ENCODE data around the gene FBLN7. TPM values are rescaled to one million over a fixed set of nuclear protein-coding genes. Genes with fewer than 3 reads are reported as not detected.
A peak's percentile ranks its signal among the peaks of the same experiment; 100 is the strongest.
"Not testable (repeated sequence)": the region's sequence is repeated elsewhere in the genome, so short reads cannot be mapped to it uniquely, and the experiment has no call there.

Gene FBLN7
- total RNA-seq, 1 donor from 2014 or later = 0.31 TPM

DNA sequence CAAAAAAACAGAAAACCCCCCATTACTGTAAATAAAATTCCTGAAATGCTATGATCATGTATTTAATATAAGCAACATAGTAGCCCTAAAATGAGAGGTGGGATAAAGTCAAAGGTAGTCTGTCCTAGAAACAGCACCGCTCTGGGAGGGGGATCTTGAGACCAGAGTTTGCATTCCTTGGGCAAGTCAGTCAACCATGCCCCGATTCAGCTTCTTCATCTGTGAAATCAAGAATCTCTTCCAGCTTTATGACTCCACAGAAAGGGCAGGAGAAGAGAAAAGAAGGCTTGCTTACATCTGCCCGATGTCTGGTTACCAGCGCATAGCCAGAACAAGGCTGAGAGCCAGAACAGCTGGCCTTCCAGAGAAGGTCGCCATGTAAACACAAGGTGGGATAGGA lies 2.1 kb upstream of the FBLN7 start:
- peaks cover 7% of the 10 kb centered on the region for H3K9me3 Mint-ChIP-seq
- intact Hi-C loops (cut with micrococcal nuclease) = no loop called here
- ATAC-seq (ENCODE audit: low read depth) = no peak
- no peak overlapping the region for H3K27ac Mint-ChIP-seq
- no peak overlapping the region for H3K4me3 Mint-ChIP-seq
- ChIA-PET CTCF (no interaction called here), POLR2A (no interaction called here)
- DNase-seq = no peak
- H3K4me1 Mint-ChIP-seq = peaks cover 11% of the 10 kb centered on the region
- H3K27me3 Mint-ChIP-seq = peaks cover 15% of the 10 kb centered on the region
- peaks cover 3% of the 10 kb centered on the region for H3K36me3 Mint-ChIP-seq (ENCODE audit: low read depth)
- TF ChIP-seq, protein P1, sequence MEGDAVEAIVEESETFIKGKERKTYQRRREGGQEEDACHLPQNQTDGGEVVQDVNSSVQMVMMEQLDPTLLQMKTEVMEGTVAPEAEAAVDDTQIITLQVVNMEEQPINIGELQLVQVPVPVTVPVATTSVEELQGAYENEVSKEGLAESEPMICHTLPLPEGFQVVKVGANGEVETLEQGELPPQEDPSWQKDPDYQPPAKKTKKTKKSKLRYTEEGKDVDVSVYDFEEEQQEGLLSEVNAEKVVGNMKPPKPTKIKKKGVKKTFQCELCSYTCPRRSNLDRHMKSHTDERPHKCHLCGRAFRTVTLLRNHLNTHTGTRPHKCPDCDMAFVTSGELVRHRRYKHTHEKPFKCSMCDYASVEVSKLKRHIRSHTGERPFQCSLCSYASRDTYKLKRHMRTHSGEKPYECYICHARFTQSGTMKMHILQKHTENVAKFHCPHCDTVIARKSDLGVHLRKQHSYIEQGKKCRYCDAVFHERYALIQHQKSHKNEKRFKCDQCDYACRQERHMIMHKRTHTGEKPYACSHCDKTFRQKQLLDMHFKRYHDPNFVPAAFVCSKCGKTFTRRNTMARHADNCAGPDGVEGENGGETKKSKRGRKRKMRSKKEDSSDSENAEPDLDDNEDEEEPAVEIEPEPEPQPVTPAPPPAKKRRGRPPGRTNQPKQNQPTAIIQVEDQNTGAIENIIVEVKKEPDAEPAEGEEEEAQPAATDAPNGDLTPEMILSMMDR (IDR thresholded peaks at IDR 0.05) = no peak

DNA sequence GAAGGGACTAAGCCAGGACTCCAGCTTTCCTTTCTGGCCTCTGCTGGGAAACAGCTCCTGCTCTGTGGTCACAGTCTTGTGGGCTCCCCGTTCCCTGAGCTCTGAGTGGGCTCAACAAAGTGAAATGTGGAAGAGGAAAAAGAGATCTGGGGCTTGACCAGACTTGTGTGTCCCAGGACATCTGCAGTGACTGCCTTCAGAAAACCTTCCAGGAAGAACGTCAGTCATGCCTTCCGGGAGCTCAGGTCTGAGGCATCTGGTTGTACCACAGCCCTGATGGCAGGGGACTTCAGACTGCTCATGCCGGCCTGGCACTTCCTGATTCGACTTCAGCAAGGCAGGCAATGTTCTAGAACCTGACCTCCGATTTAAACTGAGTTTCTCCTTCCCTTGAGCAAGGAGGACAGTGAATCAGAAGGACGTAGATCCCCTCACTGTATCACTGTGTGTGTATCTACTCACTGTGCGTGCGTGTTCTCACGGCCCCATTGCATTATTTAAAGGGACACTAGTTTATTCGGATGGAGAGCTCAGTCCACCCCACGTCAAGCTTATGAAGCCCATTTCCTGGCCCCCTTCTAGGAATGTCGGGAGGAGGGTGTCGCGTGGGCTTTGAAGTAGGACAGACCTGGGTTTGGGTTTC lies 548 bp upstream of the FBLN7 start:
- ChIA-PET POLR2A (interaction anchor here (0.7 to 0.9 kb wide), 3 partner anchors 15 to 137 kb away, joined by 3 read pairs; no protein-coding TSS in a partner anchor), CTCF (interaction anchor here (1.5 kb wide), 1 partner anchor 16 kb away, joined by 6 read pairs; no protein-coding TSS in a partner anchor)
- peaks cover 11% of the 10 kb centered on the region for H3K4me1 Mint-ChIP-seq
- intact Hi-C loops (cut with micrococcal nuclease) = no loop called here
- ATAC-seq (ENCODE audit: low read depth) (peak; percentile 82), DNase-seq (no peak)
- TF ChIP-seq, protein P1 (IDR thresholded peaks at IDR 0.05) = no peak
- H3K36me3 Mint-ChIP-seq (ENCODE audit: low read depth) = peaks cover 2% of the 10 kb centered on the region
- H3K4me3 Mint-ChIP-seq = peak overlapping the region; percentile 77
- no peak overlapping the region for H3K27ac Mint-ChIP-seq
- peaks cover 17% of the 10 kb centered on the region for H3K27me3 Mint-ChIP-seq
- peaks cover 5% of the 10 kb centered on the region for H3K9me3 Mint-ChIP-seq

DNA sequence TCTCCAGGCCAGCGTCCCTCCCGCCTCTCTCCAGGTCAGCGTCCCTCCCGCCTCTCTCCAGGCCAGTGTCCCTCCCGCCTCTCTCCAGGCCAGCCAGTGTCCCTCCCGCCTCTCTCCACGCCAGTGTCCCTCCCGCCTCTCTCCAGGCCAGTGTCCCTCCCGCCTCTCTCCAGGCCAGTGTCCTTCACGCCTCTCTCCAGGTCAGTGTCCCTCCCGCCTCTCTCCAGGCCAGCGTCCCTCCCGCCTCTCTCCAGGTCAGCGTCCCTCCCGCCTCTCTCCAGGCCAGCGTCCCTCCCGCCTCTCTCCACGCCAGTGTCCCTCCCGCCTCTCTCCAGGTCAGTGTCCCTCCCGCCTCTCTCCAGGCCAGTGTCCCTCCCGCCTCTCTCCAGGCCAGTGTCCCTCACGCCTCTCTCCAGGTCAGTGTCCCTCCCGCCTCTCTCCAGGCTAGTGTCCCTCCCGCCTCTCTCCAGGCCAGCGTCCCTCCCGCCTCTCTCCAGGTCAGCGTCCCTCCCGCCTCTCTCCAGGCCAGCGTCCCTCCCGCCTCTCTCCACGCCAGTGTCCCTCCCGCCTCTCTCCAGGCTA lies 939 bp downstream of the FBLN7 start:
- CTCF ChIA-PET; ATAC-seq (ENCODE audit: low read depth); intact Hi-C loops (cut with micrococcal nuclease); H3K9me3 Mint-ChIP-seq; H3K27ac Mint-ChIP-seq; DNase-seq; H3K4me3 Mint-ChIP-seq; H3K36me3 Mint-ChIP-seq (ENCODE audit: low read depth); POLR2A ChIA-PET: not testable (repeated sequence)
- peaks cover 21% of the 10 kb centered on the region for H3K27me3 Mint-ChIP-seq
- H3K4me1 Mint-ChIP-seq = peaks cover 11% of the 10 kb centered on the region

DNA sequence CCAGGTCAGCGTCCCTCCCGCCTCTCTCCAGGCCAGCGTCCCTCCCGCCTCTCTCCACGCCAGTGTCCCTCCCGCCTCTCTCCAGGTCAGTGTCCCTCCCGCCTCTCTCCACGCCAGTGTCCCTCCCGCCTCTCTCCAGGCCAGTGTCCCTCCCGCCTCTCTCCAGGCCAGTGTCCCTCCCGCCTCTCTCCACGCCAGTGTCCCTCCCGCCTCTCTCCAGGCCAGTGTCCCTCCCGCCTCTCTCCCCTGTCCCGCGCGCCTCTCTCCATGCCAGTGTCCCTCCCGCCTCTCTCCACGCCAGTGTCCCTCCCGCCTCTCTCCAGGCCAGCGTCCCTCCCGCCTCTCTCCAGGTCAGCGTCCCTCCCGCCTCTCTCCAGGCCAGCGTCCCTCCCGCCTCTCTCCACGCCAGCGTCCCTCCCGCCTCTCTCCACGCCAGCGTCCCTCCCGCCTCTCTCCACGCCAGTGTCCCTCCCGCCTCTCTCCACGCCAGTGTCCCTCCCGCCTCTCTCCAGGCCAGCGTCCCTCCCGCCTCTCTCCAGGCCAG lies 1.5 kb downstream of the FBLN7 start:
- POLR2A ChIA-PET; H3K36me3 Mint-ChIP-seq (ENCODE audit: low read depth); DNase-seq; H3K27ac Mint-ChIP-seq; H3K9me3 Mint-ChIP-seq; CTCF ChIA-PET; intact Hi-C loops (cut with micrococcal nuclease); ATAC-seq (ENCODE audit: low read depth); H3K4me3 Mint-ChIP-seq: not testable (repeated sequence)
- peaks cover 21% of the 10 kb centered on the region for H3K27me3 Mint-ChIP-seq
- H3K4me1 Mint-ChIP-seq = peaks cover 11% of the 10 kb centered on the region

DNA sequence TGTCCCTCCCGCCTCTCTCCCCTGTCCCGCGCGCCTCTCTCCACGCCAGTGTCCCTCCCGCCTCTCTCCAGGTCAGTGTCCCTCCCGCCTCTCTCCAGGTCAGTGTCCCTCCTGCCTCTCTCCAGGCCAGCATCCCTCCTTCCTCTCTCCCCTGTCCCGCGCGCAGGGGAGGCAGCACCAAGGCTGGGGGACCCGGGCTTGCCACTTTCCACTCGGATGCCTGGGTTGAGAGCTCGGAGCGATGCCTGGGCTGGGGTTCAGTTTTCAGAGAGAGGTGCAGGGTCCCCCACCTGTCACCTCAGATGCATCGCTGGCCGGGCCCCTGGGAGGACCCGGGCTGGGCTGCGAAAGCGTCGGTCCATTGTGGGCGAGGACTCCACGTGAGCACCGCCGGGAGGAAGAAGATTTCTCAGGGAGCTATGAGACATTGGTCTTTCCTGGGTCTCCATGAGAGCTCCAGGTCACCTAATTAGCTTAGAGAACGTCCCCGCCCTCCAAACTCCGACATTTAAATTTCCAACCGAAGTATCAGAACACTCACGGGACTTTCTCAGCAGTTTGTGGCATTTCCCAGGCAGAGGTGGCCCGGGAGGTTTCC lies 2.1 kb downstream of the FBLN7 start:
- Mint-ChIP-seq H3K9me3 (no peaks in the 10 kb centered on the region), H3K4me1 (peaks cover 11% of the 10 kb centered on the region), H3K27me3 (peaks cover 21% of the 10 kb centered on the region), H3K4me3 (no peak overlapping the region), H3K27ac (no peak overlapping the region), H3K36me3 (ENCODE audit: low read depth) (no peaks in the 10 kb centered on the region)
- ATAC-seq (ENCODE audit: low read depth) (no peak), DNase-seq (no peak)
- TF ChIP-seq, protein P1 (IDR thresholded peaks at IDR 0.05) = no peak
- intact Hi-C loops (cut with micrococcal nuclease) = no loop called here
- POLR2A ChIA-PET = no interaction called here
- CTCF ChIA-PET = no interaction called here

All from activated B cell treated with CpG ODN at 0.5 μM for 24 hours (primary cell).